Neural cell (in vitro differentiated cells): Measurements from ENCODE around the gene SLX4IP. TPM values are rescaled to one million over a fixed set of nuclear protein-coding genes. Genes with fewer than 3 reads are reported as not detected.

ENCODE experiments used
- H2AFZ ChIP-seq: fragments of 200-600, 300-800 bp; sonication (generic), shearing (Covaris generic); 2 replicates; pipeline ENCODE4 v1.6.0; 2014; ENCODE audit warnings: low read depth, mild to moderate bottlenecking, antibody characterized with exemption, low read length, moderate library complexity
- H3F3A ChIP-seq: fragments of 200-600 bp; shearing (Covaris generic); 2 replicates; pipeline ENCODE4 v1.6.1; 2016; ENCODE audit warnings: mild to moderate bottlenecking, moderate library complexity, mixed read lengths, antibody characterized with exemption, low read length; ENCODE audit not compliant: insufficient read depth, poor library complexity, severe bottlenecking
- H3K27ac ChIP-seq: fragments of 200-600, 300-800 bp; sonication (generic), shearing (Covaris generic); 2 replicates; pipeline ENCODE4 v1.5.1; 2014; ENCODE audit warnings: mild to moderate bottlenecking, low read length, moderate library complexity
- H3K27me3 ChIP-seq: fragments of 300-800, 200-600 bp; sonication (generic), shearing (Covaris generic); 2 replicates; pipeline ENCODE4 v1.6.0; 2014; ENCODE audit warnings: mild to moderate bottlenecking, low read depth, low read length, moderate library complexity; ENCODE audit not compliant: insufficient read depth
- H3K36me3 ChIP-seq: fragments of 300-800, 200-600 bp; sonication (generic), shearing (Covaris generic); 2 replicates; pipeline ENCODE4 v1.5.1; 2014; ENCODE audit warnings: mild to moderate bottlenecking, antibody characterized with exemption, low read length, moderate library complexity; ENCODE audit not compliant: insufficient read depth
- H3K4me2 ChIP-seq: fragments of 300-800, 200-600 bp; sonication (generic), shearing (Covaris generic); 2 replicates; pipeline ENCODE4 v1.6.0; 2014; ENCODE audit warnings: mild to moderate bottlenecking, low read length
- H3K4me3 ChIP-seq: fragments of 300-800, 200-600 bp; sonication (generic), shearing (Covaris generic); 2 replicates; pipeline ENCODE4 v1.5.1; 2014; ENCODE audit warnings: mild to moderate bottlenecking, low read length, moderate library complexity
- H3K79me2 ChIP-seq: fragments of 200-600 bp; shearing (Covaris generic); replicated peaks from 2 replicates; pipeline ENCODE4 v1.6.0; 2014; ENCODE audit warnings: mild to moderate bottlenecking, low read length, moderate library complexity; ENCODE audit not compliant: insufficient read depth
- H3K9ac ChIP-seq: fragments of 300-800, 200-600 bp; sonication (generic), shearing (Covaris generic); 2 replicates; pipeline ENCODE4 v1.6.1; 2016; ENCODE audit warnings: mild to moderate bottlenecking, low read length, mixed read lengths
- H3K9me2 ChIP-seq: fragments of 200-600 bp; shearing (Covaris generic); 2 replicates; pipeline ENCODE4 v1.6.1; 2016; ENCODE audit warnings: mild to moderate bottlenecking, low read length, mixed read lengths; ENCODE audit not compliant: insufficient read depth
- H3K9me3 ChIP-seq: fragments of 200-600, 300-800 bp; sonication (generic), shearing (Covaris generic); 2 replicates; pipeline ENCODE4 v1.6.1; 2016; ENCODE audit warnings: mild to moderate bottlenecking, mixed run types, low read length, moderate library complexity, mixed read lengths
- H4K20me1 ChIP-seq: fragments of 200-600 bp; shearing (Covaris generic); 2 replicates; pipeline ENCODE4 v1.6.1; 2016; ENCODE audit warnings: mild to moderate bottlenecking, mixed run types; ENCODE audit not compliant: insufficient read depth
- EP300 ChIP-seq: fragments of 450-650 bp; conservative IDR thresholded peaks from 2 replicates; pipeline ENCODE4 v1.6.1; 2014; ENCODE audit warnings: antibody characterized with exemption, mild to moderate bottlenecking, moderate library complexity; ENCODE audit not compliant: poor library complexity, severe bottlenecking
- EZH2 ChIP-seq: fragments of 200-600, 300-800 bp; shearing (Covaris generic), sonication (generic); IDR thresholded peaks from 2 replicates; pipeline ENCODE4 v1.6.1; 2014; ENCODE audit warnings: antibody characterized with exemption, low read length, borderline replicate concordance, mild to moderate bottlenecking; ENCODE audit not compliant: insufficient read depth, poor library complexity, severe bottlenecking
- MXI1 ChIP-seq: fragments of 450-650 bp; conservative IDR thresholded peaks from 2 replicates; pipeline ENCODE4 v1.6.1; 2014; ENCODE audit warnings: antibody characterized with exemption, mild to moderate bottlenecking; ENCODE audit not compliant: poor library complexity, severe bottlenecking
- POLR2AphosphoS5 ChIP-seq: IDR thresholded peaks from 2 replicates; pipeline ENCODE4 v1.6.1; 2012
- RAD21 ChIP-seq: fragments of 450-650 bp; conservative IDR thresholded peaks from 2 replicates; pipeline ENCODE4 v1.6.1; 2014; ENCODE audit warnings: antibody characterized with exemption, mild to moderate bottlenecking, moderate library complexity
- SMC3 ChIP-seq: fragments of 450-650 bp; conservative IDR thresholded peaks from 2 replicates; pipeline ENCODE4 v1.6.1; 2014; ENCODE audit warnings: antibody characterized with exemption, mild to moderate bottlenecking, moderate library complexity; ENCODE audit not compliant: poor library complexity
- TAF1 ChIP-seq: IDR thresholded peaks from 2 replicates; pipeline ENCODE4 v1.6.1; 2012; ENCODE audit warnings: low read depth
- polyA plus RNA-seq: library from polyadenylated mRNA; depleted of rRNA; stranded (reverse); fragments of >200 nt; gene quantifications from 2 replicates; pipeline ENCODE4 v1.2.3, GENCODE V29; 2014
- TF ChIP-seq, protein P1 (sequence below): IDR thresholded peaks from 2 replicates; pipeline ENCODE4 v1.6.1; 2012; ENCODE audit warnings: borderline replicate concordance
- TF ChIP-seq, protein P2 (sequence below): fragments of 450-650 bp; IDR thresholded peaks from 2 replicates; pipeline ENCODE4 v1.5.1; 2014; ENCODE audit warnings: antibody characterized with exemption, mild to moderate bottlenecking, moderate library complexity; ENCODE audit not compliant: poor library complexity, severe bottlenecking

Gene SLX4IP
- polyA plus RNA-seq, 1 donor from 2014 or later, result 6.4 TPM

DNA sequence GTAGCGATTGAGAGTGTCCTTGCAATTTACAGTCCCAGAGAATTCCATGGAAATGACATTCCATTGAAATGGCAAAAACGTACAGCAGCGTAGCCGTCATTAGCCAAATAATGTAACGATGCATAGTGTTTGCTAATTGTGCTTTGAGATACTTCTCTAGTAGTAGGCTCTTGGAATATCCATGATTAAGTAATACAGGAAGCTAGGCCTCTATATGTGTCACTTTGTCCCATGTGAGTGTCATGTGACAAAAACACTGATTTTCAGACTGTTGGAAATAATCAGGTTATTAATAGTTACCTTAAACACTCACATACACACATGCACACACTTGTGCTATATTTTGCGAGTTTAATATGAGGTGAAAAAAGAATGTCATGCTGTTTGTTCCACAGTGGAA, 35.2 kb downstream of the SLX4IP start:
- H3K27me3 ChIP-seq, result no peaks in the 10 kb centered on the region
- H3K9ac ChIP-seq, result no peak overlapping the region
- no peak overlapping the region for H3K4me3 ChIP-seq
- H3K27ac ChIP-seq, result no peak overlapping the region
- H3K79me2 ChIP-seq, result no peaks in the 10 kb centered on the region
- no peaks in the 10 kb centered on the region for H3K9me2 ChIP-seq
- no peaks in the 10 kb centered on the region for H3K36me3 ChIP-seq
- no peak for TF ChIP-seq POLR2AphosphoS5
- TF ChIP-seq EZH2, result no peak
- no peak for TF ChIP-seq RAD21
- TF ChIP-seq EP300, result no peak
- TF ChIP-seq, protein P1, sequence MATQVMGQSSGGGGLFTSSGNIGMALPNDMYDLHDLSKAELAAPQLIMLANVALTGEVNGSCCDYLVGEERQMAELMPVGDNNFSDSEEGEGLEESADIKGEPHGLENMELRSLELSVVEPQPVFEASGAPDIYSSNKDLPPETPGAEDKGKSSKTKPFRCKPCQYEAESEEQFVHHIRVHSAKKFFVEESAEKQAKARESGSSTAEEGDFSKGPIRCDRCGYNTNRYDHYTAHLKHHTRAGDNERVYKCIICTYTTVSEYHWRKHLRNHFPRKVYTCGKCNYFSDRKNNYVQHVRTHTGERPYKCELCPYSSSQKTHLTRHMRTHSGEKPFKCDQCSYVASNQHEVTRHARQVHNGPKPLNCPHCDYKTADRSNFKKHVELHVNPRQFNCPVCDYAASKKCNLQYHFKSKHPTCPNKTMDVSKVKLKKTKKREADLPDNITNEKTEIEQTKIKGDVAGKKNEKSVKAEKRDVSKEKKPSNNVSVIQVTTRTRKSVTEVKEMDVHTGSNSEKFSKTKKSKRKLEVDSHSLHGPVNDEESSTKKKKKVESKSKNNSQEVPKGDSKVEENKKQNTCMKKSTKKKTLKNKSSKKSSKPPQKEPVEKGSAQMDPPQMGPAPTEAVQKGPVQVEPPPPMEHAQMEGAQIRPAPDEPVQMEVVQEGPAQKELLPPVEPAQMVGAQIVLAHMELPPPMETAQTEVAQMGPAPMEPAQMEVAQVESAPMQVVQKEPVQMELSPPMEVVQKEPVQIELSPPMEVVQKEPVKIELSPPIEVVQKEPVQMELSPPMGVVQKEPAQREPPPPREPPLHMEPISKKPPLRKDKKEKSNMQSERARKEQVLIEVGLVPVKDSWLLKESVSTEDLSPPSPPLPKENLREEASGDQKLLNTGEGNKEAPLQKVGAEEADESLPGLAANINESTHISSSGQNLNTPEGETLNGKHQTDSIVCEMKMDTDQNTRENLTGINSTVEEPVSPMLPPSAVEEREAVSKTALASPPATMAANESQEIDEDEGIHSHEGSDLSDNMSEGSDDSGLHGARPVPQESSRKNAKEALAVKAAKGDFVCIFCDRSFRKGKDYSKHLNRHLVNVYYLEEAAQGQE, result no peak
- TF ChIP-seq TAF1, result no peak
- no peaks in the 10 kb centered on the region for H4K20me1 ChIP-seq
- H3F3A ChIP-seq, result no peaks in the 10 kb centered on the region
- H3K4me2 ChIP-seq, result no peak overlapping the region
- no peak overlapping the region for H2AFZ ChIP-seq
- H3K9me3 ChIP-seq, result no peaks in the 10 kb centered on the region

DNA sequence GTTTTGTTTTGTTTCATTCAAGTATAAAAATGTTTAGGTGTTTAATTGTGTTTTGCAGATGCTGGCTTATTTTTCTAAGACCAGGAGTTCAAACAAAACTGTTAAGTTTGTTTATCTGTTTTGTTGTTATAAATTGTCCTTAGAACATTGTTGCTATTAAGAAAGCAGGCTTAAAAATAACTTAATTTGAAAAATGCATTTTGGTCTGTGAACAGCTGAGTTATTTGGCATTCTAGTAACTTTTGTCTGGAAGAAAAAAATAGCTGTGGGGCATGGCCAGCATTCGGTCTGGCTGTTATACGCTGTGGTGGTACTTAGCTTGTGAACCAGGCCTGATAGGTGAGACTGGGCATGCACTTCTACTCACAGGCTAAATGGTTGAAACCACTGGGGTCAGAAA, 37.8 kb downstream of the SLX4IP start:
- no peak overlapping the region for H3K9ac ChIP-seq
- no peaks in the 10 kb centered on the region for H3K79me2 ChIP-seq
- H3K27me3 ChIP-seq, result no peaks in the 10 kb centered on the region
- H2AFZ ChIP-seq, result no peak overlapping the region
- no peak overlapping the region for H3K27ac ChIP-seq
- no peaks in the 10 kb centered on the region for H3F3A ChIP-seq
- H3K4me3 ChIP-seq, result no peak overlapping the region
- no peaks in the 10 kb centered on the region for H3K9me3 ChIP-seq
- no peaks in the 10 kb centered on the region for H3K36me3 ChIP-seq
- H3K9me2 ChIP-seq, result no peaks in the 10 kb centered on the region
- no peaks in the 10 kb centered on the region for H4K20me1 ChIP-seq
- TF ChIP-seq MXI1, result no peak
- TF ChIP-seq EP300, result no peak
- TF ChIP-seq EZH2, result no peak
- no peak for TF ChIP-seq POLR2AphosphoS5
- TF ChIP-seq, protein P2, sequence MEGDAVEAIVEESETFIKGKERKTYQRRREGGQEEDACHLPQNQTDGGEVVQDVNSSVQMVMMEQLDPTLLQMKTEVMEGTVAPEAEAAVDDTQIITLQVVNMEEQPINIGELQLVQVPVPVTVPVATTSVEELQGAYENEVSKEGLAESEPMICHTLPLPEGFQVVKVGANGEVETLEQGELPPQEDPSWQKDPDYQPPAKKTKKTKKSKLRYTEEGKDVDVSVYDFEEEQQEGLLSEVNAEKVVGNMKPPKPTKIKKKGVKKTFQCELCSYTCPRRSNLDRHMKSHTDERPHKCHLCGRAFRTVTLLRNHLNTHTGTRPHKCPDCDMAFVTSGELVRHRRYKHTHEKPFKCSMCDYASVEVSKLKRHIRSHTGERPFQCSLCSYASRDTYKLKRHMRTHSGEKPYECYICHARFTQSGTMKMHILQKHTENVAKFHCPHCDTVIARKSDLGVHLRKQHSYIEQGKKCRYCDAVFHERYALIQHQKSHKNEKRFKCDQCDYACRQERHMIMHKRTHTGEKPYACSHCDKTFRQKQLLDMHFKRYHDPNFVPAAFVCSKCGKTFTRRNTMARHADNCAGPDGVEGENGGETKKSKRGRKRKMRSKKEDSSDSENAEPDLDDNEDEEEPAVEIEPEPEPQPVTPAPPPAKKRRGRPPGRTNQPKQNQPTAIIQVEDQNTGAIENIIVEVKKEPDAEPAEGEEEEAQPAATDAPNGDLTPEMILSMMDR, result no peak
- no peak for TF ChIP-seq RAD21
- TF ChIP-seq TAF1, result no peak
- TF ChIP-seq, protein P1, result no peak
- no peak for TF ChIP-seq SMC3
- no peak overlapping the region for H3K4me2 ChIP-seq
